D721Med (cell line): ENCODE measurements around the gene ANGPTL2.

Source experiments
- DNase-seq: peaks from one replicate; pipeline ENCODE4 v3.0.0; 2011; ENCODE audit warnings: low spot score; ENCODE audit not compliant: insufficient read length
- FAIRE-seq: peaks from 2 replicates; lab custom pipeline; 2011; peaks lifted over from hg19 to GRCh38; lab: Jason Lieb, UNC
- CTCF ChIP-seq: IDR thresholded peaks from 2 replicates; pipeline ENCODE4 v1.5.1; 2012; ENCODE audit warnings: mild to moderate bottlenecking, control low read depth; ENCODE audit not compliant: insufficient read depth; ENCODE audit errors: missing control alignments

The ANGPTL2 gene

GRCh38 chr9:127130235-127130634 is 7.8 kb upstream of the ANGPTL2 start:
- no peak for TF ChIP-seq CTCF
- DNase-seq (no peak), FAIRE-seq (no peak)

- TF ChIP-seq CTCF, result no peak
These were observed 7.3 kb upstream of the ANGPTL2 start for GRCh38 chr9:127129718-127130085.

GRCh38 chr9:127129073-127129717 is 6.8 kb upstream of the ANGPTL2 start:
- TF ChIP-seq CTCF, result no peak
- FAIRE-seq (no peak), DNase-seq (no peak)

More at GRCh38 chr9:127129718-127130085, 7.3 kb upstream of the ANGPTL2 start:
- no peak for DNase-seq
- FAIRE-seq, result no peak

- no peak for TF ChIP-seq CTCF
- DNase-seq (no peak), FAIRE-seq (no peak)
These were observed 6.1 kb upstream of the ANGPTL2 start for GRCh38 chr9:127128341-127129072.

- TF ChIP-seq CTCF, result no peak
- DNase-seq (no peak), FAIRE-seq (no peak)
These were observed 4.5 kb upstream of the ANGPTL2 start for GRCh38 chr9:127126971-127127370.

- TF ChIP-seq CTCF, result no peak
- no peak for DNase-seq
- FAIRE-seq, result no peak
These were observed 2.4 kb upstream of the ANGPTL2 start for GRCh38 chr9:127124792-127125191.

- no peak for TF ChIP-seq CTCF
- DNase-seq, result no peak
- no peak for FAIRE-seq
These were observed 1.7 kb upstream of the ANGPTL2 start for GRCh38 chr9:127124111-127124531.
